ENCODE results near the gene PRAC1. TPM values are rescaled to one million over a fixed set of nuclear protein-coding genes. Genes with fewer than 3 reads are reported as not detected.
A peak's percentile ranks its signal among the peaks of the same experiment; 100 is the strongest.

Gene PRAC1
- total and polyA plus RNA-seq, 2 of the 8 experiments (the other 6 are each of a cell fraction or from before 2014, with no cell fraction given), result not detected

- DNase-seq (ENCODE audit: low read depth in 1 of 2, low spot score in 2 of 2) (peak in 1 of 2 experiments; percentile 76), FAIRE-seq (no peak)
- H3K4ac ChIP-seq (replicated peaks; ENCODE audit: insufficient read length, low read depth, low read length), result no peak overlapping the region
- no peak overlapping the region for H2BK15ac ChIP-seq (ENCODE audit: low read length)
- peaks cover 0 to 2% (median 0%) of the 10 kb centered on the region in 4 experiments; a peak in 1 of 8 replicates for H3K36me3 ChIP-seq (ENCODE audit: control insufficient read depth in 2 of 4, insufficient read depth in 4 of 4, low read length in 3 of 4)
- peak overlapping the region; percentile 27; the same call in 1 of the 2 replicates for H2BK12ac ChIP-seq (ENCODE audit: low read depth, low read length)
- no peak overlapping the region for H3K56ac ChIP-seq (replicated peaks; ENCODE audit: insufficient read length, low read depth, low read length)
- H4K91ac ChIP-seq (replicated peaks; ENCODE audit: insufficient read length, low read length), result no peak overlapping the region
- WGBS, 2 experiments (ENCODE audit: extremely low coverage in 1 of 2, insufficient coverage in 1 of 2, insufficient read length in 1 of 2, insufficient replicate concordance in 2 of 2, low coverage in 1 of 2, low lambda C conversion rate in 2 of 2, missing lambda C conversion rate in 1 of 2), result 3% methylated on average over 42 of the region's 42 CpGs; no CpG with 5 or more reads in 1 of the 2 experiments
- no peaks in the 10 kb centered on the region; the same call in 1 of the 2 replicates for H3K79me1 ChIP-seq (ENCODE audit: low read depth, low read length)
- no peaks in the 10 kb centered on the region for H3K79me2 ChIP-seq (ENCODE audit: control insufficient read depth in 1 of 2, insufficient read depth in 2 of 2, low read length in 2 of 2)
- H3K4me3 ChIP-seq (ENCODE audit: extremely low read depth in 1 of 4, insufficient read depth in 2 of 4, low read depth in 3 of 4, low read length in 4 of 4), result peak overlapping the region in 3 of 4 experiments; percentile 5 to 50 (median 26); a peak in 4 of 8 replicates
- CTCF ChIA-PET (ENCODE audit: partially characterized antibody), result interaction anchor here (0.6 to 13.5 kb wide), 48 partner anchors 9 to 311 kb away, joined by 3 to 147 read pairs (median 6); partner anchors contain the start of gene ATP5MC1
- H3K4me1 ChIP-seq (replicated peaks in 1 of 4; ENCODE audit: control insufficient read depth in 3 of 4, insufficient read depth in 4 of 4, low read length in 3 of 4), result peaks cover 11 to 37% (median 21%) of the 10 kb centered on the region in 4 experiments; a peak in 6 of 7 replicates
- peaks cover 99 to 100% (median 99%) of the 10 kb centered on the region in 4 experiments for H3K27me3 ChIP-seq (replicated peaks in 1 of 4; ENCODE audit: control insufficient read depth in 3 of 4, extremely low read depth in 1 of 4, insufficient read depth in 3 of 4, low read length in 3 of 4)
- H3K4me2 ChIP-seq (ENCODE audit: insufficient read depth in 1 of 2, low read depth in 2 of 2, low read length in 2 of 2), result peak overlapping the region; percentile 54 to 56
- no peak overlapping the region for H3K27ac ChIP-seq (ENCODE audit: low read depth, low read length)
- no peak overlapping the region for H4K5ac ChIP-seq (ENCODE audit: insufficient read length, low read depth, low read length)
- H4K8ac ChIP-seq (ENCODE audit: extremely low read depth, insufficient read depth, low read length), result no peak overlapping the region
- H2BK20ac ChIP-seq (ENCODE audit: low read length), result peak overlapping the region; percentile 72; the same call in 1 of the 2 replicates
- no peak overlapping the region for H2AFZ ChIP-seq (ENCODE audit: low read length)
- peak overlapping the region; percentile 32; the same call in 1 of the 2 replicates for H3K18ac ChIP-seq (ENCODE audit: extremely low read depth, low read length)
- peaks cover 3% of the 10 kb centered on the region; the same call in 1 of the 2 replicates for H3K23me2 ChIP-seq (ENCODE audit: low read depth, low read length)
- H4K20me1 ChIP-seq (replicated peaks in 1 of 2; ENCODE audit: control insufficient read depth in 1 of 2, insufficient read depth in 2 of 2, low read length in 2 of 2), result peaks cover 24 to 43% of the 10 kb centered on the region in 2 experiments
- peak overlapping the region; percentile 34; the same call in 1 of the 2 replicates for H2AK5ac ChIP-seq (ENCODE audit: low read depth, low read length)
- POLR2A ChIA-PET (ENCODE audit: partially characterized antibody), result interaction anchor here (0.6 to 1.8 kb wide), 5 partner anchors 11 to 67 kb away, joined by 3 to 6 read pairs (median 3); no protein-coding TSS in a partner anchor
- no peak overlapping the region for H3K23ac ChIP-seq (ENCODE audit: insufficient read length)
- H3K14ac ChIP-seq (ENCODE audit: insufficient read length), result no peak overlapping the region
- H3K9me3 ChIP-seq (ENCODE audit: insufficient read depth in 2 of 2, low read depth in 1 of 2, low read length in 1 of 2), result no peaks in the 10 kb centered on the region
- H2BK5ac ChIP-seq (ENCODE audit: low read depth, low read length), result no peak overlapping the region
- H3K9ac ChIP-seq (replicated peaks in 1 of 4; ENCODE audit: extremely low read depth in 1 of 4, low read depth in 3 of 4, low read length in 3 of 4), result no peak overlapping the region
- no peak overlapping the region for H2BK120ac ChIP-seq (replicated peaks; ENCODE audit: low read depth, low read length)
- TF ChIP-seq POLR2A (IDR thresholded peaks at IDR 0.05; ENCODE audit: control extremely low read depth in 1 of 2, low read depth in 2 of 2, low read length in 2 of 2) (no peak), RNF2 (IDR thresholded peaks at IDR 0.05; ENCODE audit: borderline replicate concordance, low read depth, low read length, missing control alignments, poor library complexity, severe bottlenecking) (peak; percentile 75), CBX5 (IDR thresholded peaks at IDR 0.05; ENCODE audit: low read depth, low read length) (no peak), POU5F1 (IDR thresholded peaks at IDR 0.05; ENCODE audit: low read depth, low read length) (no peak), EGR1 (IDR thresholded peaks at IDR 0.05; ENCODE audit: borderline replicate concordance, low read depth, low read length) (peak; percentile 41), CHD1 (IDR thresholded peaks at IDR 0.05; ENCODE audit: low read depth, low read length) (no peak), PHF8 (conservative IDR thresholded peaks at IDR 0.05; ENCODE audit: low read depth, low read length) (no peak), ATF2 (IDR thresholded peaks at IDR 0.05; ENCODE audit: low read length) (no peak)
These were observed 1.3 kb upstream of the PRAC1 start for GRCh38 chr17:48723423-48724250.
